MCF 10A (cell line): ENCODE measurements around the gene PIGS. TPM values are rescaled to one million over a fixed set of nuclear protein-coding genes. Genes with fewer than 3 reads are reported as not detected.

Experiments used
- BruUV-seq: library from RNA; stranded (reverse); fragments of 400-500 nt; replicated peaks from 2 replicates; lab custom pipeline; 2021; lab: Mats Ljungman, UMichigan
- CTCF ChIA-PET: fragments of 300-600 bp; sonication (Branson Sonifier 250); formaldehyde crosslinking; extraction: SDS; loops from one replicate; lab custom pipeline; 2021; ENCODE audit warnings: antibody characterized with exemption, inconsistent platforms; lab: Yijun Ruan, JAX
- POLR2A ChIA-PET: fragments of 300-600, 350-650 bp; sonication (Branson Sonifier 250); formaldehyde crosslinking; extraction: SDS; loops from one replicate; lab custom pipeline; 2020; ENCODE audit warnings: antibody characterized with exemption, inconsistent platforms; lab: Yijun Ruan, JAX
- DNase-seq: peaks from one replicate; pipeline ENCODE4 v3.0.0-alpha.2; 2018; ENCODE audit not compliant: unreplicated experiment
- H3K27ac Mint-ChIP-seq: one replicate; pipeline ENCODE4 v1.8.0; 2022; ENCODE audit warnings: mild to moderate bottlenecking, low read depth, mixed read lengths; ENCODE audit not compliant: unreplicated experiment
- H3K27me3 Mint-ChIP-seq: one replicate; pipeline ENCODE4 v1.8.0; 2022; ENCODE audit warnings: mixed read lengths; ENCODE audit not compliant: insufficient read depth, unreplicated experiment
- H3K36me3 Mint-ChIP-seq: one replicate; pipeline ENCODE4 v1.8.0; 2022; ENCODE audit warnings: mild to moderate bottlenecking, moderate library complexity, mixed read lengths; ENCODE audit not compliant: insufficient read depth, unreplicated experiment
- H3K4me1 Mint-ChIP-seq: one replicate; pipeline ENCODE4 v1.8.0; 2022; ENCODE audit warnings: mixed read lengths; ENCODE audit not compliant: insufficient read depth, unreplicated experiment
- H3K4me3 Mint-ChIP-seq: one replicate; pipeline ENCODE4 v1.8.0; 2022; ENCODE audit warnings: mild to moderate bottlenecking, moderate library complexity, mixed read lengths; ENCODE audit not compliant: unreplicated experiment
- H3K9me3 Mint-ChIP-seq: one replicate; pipeline ENCODE4 v1.8.0; 2022; ENCODE audit warnings: mixed read lengths; ENCODE audit not compliant: unreplicated experiment
- CTCF ChIP-seq: fragments of 200-600 bp; IDR thresholded peaks from one replicate; pipeline ENCODE4 v1.8.0; 2022; ENCODE audit warnings: antibody characterized with exemption, mild to moderate bottlenecking; ENCODE audit not compliant: unreplicated experiment
- intact Hi-C: fragments of 100-400 bp; cut with micrococcal nuclease; formaldehyde crosslinking; loops from 2 replicates; pipeline ENCODE4 v1.14.1; 2022
- total RNA-seq: library from RNA; stranded (reverse); gene quantifications from 2 replicates; pipeline ENCODE4 v1.2.3, GENCODE V29; 2022

Gene PIGS
- total RNA-seq, 1 experiment from 2014 or later = 50.5 TPM

GRCh38 chr17:28528327-28529012 is 42.9 kb downstream of the PIGS start:
- no peaks in the 10 kb centered on the region for H3K36me3 Mint-ChIP-seq
- no peak overlapping the region for H3K27ac Mint-ChIP-seq
- no TSS peak for BruUV-seq
- H3K9me3 Mint-ChIP-seq = no peaks in the 10 kb centered on the region
- no peaks in the 10 kb centered on the region for H3K27me3 Mint-ChIP-seq
- DNase-seq = peak; percentile 35
- H3K4me1 Mint-ChIP-seq = peaks cover 43% of the 10 kb centered on the region
- ChIA-PET POLR2A (interaction anchor here (0.6 to 1.1 kb wide), 4 partner anchors 19 to 171 kb away, joined by 3 to 4 read pairs (median 3); partner anchors contain the start of gene POLDIP2), CTCF (interaction anchor here (0.8 to 1.3 kb wide), 6 partner anchors 8 to 33 kb away, joined by 3 to 8 read pairs (median 5); no protein-coding TSS in a partner anchor)
- no peak overlapping the region for H3K4me3 Mint-ChIP-seq
- intact Hi-C loops = no loop called here
- no peak for TF ChIP-seq CTCF

- no TSS peak for BruUV-seq
- POLR2A ChIA-PET = interaction anchor here (0.6 to 1.1 kb wide), 4 partner anchors 19 to 170 kb away, joined by 3 to 4 read pairs (median 3); partner anchors contain the start of gene POLDIP2
- intact Hi-C loops = no loop called here
- CTCF ChIA-PET = interaction anchor here (0.7 to 1.3 kb wide), 5 partner anchors 8 to 34 kb away, joined by 3 to 8 read pairs (median 3); no protein-coding TSS in a partner anchor
- Mint-ChIP-seq H3K4me1 (peaks cover 38% of the 10 kb centered on the region), H3K27me3 (no peaks in the 10 kb centered on the region), H3K9me3 (no peaks in the 10 kb centered on the region), H3K27ac (no peak overlapping the region), H3K36me3 (no peaks in the 10 kb centered on the region), H3K4me3 (no peak overlapping the region)
- no peak for TF ChIP-seq CTCF
- DNase-seq = no peak
These were observed 43.5 kb downstream of the PIGS start for GRCh38 chr17:28527859-28528258.

- POLR2A ChIA-PET = interaction anchor here (0.6 to 1.1 kb wide), 3 partner anchors 24 to 170 kb away, joined by 3 read pairs; partner anchors contain the start of gene POLDIP2
- Mint-ChIP-seq H3K36me3 (no peaks in the 10 kb centered on the region), H3K4me1 (peaks cover 33% of the 10 kb centered on the region), H3K9me3 (no peaks in the 10 kb centered on the region), H3K27me3 (no peaks in the 10 kb centered on the region), H3K4me3 (no peak overlapping the region), H3K27ac (no peak overlapping the region)
- TF ChIP-seq CTCF = no peak
- no peak for DNase-seq
- intact Hi-C loops = no loop called here
- BruUV-seq = no TSS peak
- CTCF ChIA-PET = interaction anchor here (0.7 to 1.8 kb wide), 5 partner anchors 13 to 32 kb away, joined by 3 to 8 read pairs (median 5); no protein-coding TSS in a partner anchor
These were observed 44.1 kb downstream of the PIGS start for GRCh38 chr17:28527181-28527681.

- H3K27ac Mint-ChIP-seq = no peak overlapping the region
- H3K36me3 Mint-ChIP-seq = no peaks in the 10 kb centered on the region
- no peaks in the 10 kb centered on the region for H3K27me3 Mint-ChIP-seq
- DNase-seq = no peak
- H3K9me3 Mint-ChIP-seq = no peaks in the 10 kb centered on the region
- H3K4me3 Mint-ChIP-seq = no peak overlapping the region
- POLR2A ChIA-PET = interaction anchor here (0.6 to 1.6 kb wide), 4 partner anchors 9 to 183 kb away, joined by 3 to 7 read pairs (median 3); no protein-coding TSS in a partner anchor
- TF ChIP-seq CTCF = no peak
- intact Hi-C loops = no loop called here
- H3K4me1 Mint-ChIP-seq = peaks cover 33% of the 10 kb centered on the region
- CTCF ChIA-PET = interaction anchor here (0.6 to 1.8 kb wide), 4 partner anchors 8 to 23 kb away, joined by 3 to 6 read pairs (median 5); no protein-coding TSS in a partner anchor
- no TSS peak for BruUV-seq
These were observed 44.9 kb downstream of the PIGS start for GRCh38 chr17:28526381-28526780.
